Measurements from ENCODE around the gene BMI1.

Gene BMI1

DNA sequence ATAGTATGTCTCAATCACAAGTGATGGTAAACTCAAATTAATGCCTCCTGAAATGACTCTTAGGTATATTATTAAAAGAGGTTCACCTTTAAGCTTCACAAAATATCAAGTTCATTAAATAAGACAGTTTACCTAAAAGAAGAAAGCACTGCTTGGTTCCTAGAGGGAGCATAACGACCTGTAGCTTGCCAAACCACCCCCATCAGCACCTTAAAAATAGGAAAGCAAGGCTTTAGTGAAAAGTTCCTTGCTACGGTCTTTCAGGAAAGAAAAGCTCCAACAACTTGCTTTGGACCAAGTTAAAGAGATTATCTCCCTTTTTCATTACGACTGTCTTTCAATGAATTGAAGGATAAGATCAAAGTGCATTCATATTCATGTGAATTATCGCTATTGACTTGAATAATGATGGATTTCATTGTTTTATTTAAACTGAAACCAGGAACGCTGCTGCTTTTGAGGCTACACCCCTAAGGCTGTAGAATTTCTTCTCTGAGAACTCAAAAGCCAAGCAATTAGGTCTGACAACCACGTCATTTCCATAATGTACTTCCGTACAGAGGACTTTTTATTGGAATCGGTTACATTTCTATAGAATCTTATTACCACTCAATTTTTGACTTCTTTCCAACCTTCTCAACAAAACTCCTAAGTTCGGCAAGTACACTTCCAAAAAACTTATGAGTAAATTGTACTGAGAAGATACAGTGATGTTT, 17.4 kb downstream of the BMI1 start:
- no peak for TF ChIP-seq GLIS3 (CRISPR knock-in tag; IDR thresholded peaks at IDR 0.05)
- no peak for TF ChIP-seq POU6F1 (CRISPR knock-in tag; IDR thresholded peaks at IDR 0.05; ENCODE audit: borderline replicate concordance, low read depth)
- TF ChIP-seq ISL1 (CRISPR knock-in tag; IDR thresholded peaks at IDR 0.05): no peak
- TF ChIP-seq ZFP3 (CRISPR knock-in tag; IDR thresholded peaks at IDR 0.05): no peak
- no peak for TF ChIP-seq SNAI2 (CRISPR knock-in tag; IDR thresholded peaks at IDR 0.05)
- no peak for TF ChIP-seq TSHZ2 (CRISPR knock-in tag; IDR thresholded peaks at IDR 0.05)
- TF ChIP-seq, protein P1, sequence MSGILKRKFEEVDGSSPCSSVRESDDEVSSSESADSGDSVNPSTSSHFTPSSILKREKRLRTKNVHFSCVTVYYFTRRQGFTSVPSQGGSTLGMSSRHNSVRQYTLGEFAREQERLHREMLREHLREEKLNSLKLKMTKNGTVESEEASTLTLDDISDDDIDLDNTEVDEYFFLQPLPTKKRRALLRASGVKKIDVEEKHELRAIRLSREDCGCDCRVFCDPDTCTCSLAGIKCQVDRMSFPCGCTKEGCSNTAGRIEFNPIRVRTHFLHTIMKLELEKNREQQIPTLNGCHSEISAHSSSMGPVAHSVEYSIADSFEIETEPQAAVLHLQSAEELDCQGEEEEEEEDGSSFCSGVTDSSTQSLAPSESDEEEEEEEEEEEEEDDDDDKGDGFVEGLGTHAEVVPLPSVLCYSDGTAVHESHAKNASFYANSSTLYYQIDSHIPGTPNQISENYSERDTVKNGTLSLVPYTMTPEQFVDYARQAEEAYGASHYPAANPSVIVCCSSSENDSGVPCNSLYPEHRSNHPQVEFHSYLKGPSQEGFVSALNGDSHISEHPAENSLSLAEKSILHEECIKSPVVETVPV (CRISPR knock-in tag; IDR thresholded peaks at IDR 0.05): no peak
- TF ChIP-seq ARNTL (CRISPR knock-in tag; IDR thresholded peaks at IDR 0.05; ENCODE audit: borderline replicate concordance, low read depth): no peak
- TF ChIP-seq ZNF70 (CRISPR knock-in tag; IDR thresholded peaks at IDR 0.05): no peak
- TF ChIP-seq ZC3H10 (CRISPR knock-in tag; IDR thresholded peaks at IDR 0.05): no peak
- no peak for TF ChIP-seq ESRRG (CRISPR knock-in tag; IDR thresholded peaks at IDR 0.05)
- TF ChIP-seq PPARA (CRISPR knock-in tag; IDR thresholded peaks at IDR 0.05; ENCODE audit: borderline replicate concordance): no peak
- no peak for TF ChIP-seq BACH2 (CRISPR knock-in tag; IDR thresholded peaks at IDR 0.05; ENCODE audit: borderline replicate concordance)
- TF ChIP-seq TCF4 (CRISPR knock-in tag; IDR thresholded peaks at IDR 0.05; ENCODE audit: borderline replicate concordance): no peak
- no peak for TF ChIP-seq TOX (CRISPR knock-in tag; IDR thresholded peaks at IDR 0.05; ENCODE audit: borderline replicate concordance)
- TF ChIP-seq CREB5 (CRISPR knock-in tag; IDR thresholded peaks at IDR 0.05; ENCODE audit: low read depth): no peak
- ATAC-seq: no peak

- no peak for ATAC-seq
These were observed 18.0 kb downstream of the BMI1 start for GRCh38 chr10:22338931-22339330.

More at GRCh38 chr10:22338931-22339330, 18.0 kb downstream of the BMI1 start:
- no peak for TF ChIP-seq BACH2 (CRISPR knock-in tag; IDR thresholded peaks at IDR 0.05; ENCODE audit: borderline replicate concordance)
- TF ChIP-seq RARB (CRISPR knock-in tag; IDR thresholded peaks at IDR 0.05): no peak
- TF ChIP-seq PPARA (CRISPR knock-in tag; IDR thresholded peaks at IDR 0.05; ENCODE audit: borderline replicate concordance): no peak
- no peak for TF ChIP-seq POU6F1 (CRISPR knock-in tag; IDR thresholded peaks at IDR 0.05; ENCODE audit: borderline replicate concordance, low read depth)
- no peak for TF ChIP-seq ARNTL (CRISPR knock-in tag; IDR thresholded peaks at IDR 0.05; ENCODE audit: borderline replicate concordance, low read depth)
- TF ChIP-seq GLIS3 (CRISPR knock-in tag; IDR thresholded peaks at IDR 0.05): no peak
- TF ChIP-seq SNAI2 (CRISPR knock-in tag; IDR thresholded peaks at IDR 0.05): no peak
- TF ChIP-seq, protein P2, sequence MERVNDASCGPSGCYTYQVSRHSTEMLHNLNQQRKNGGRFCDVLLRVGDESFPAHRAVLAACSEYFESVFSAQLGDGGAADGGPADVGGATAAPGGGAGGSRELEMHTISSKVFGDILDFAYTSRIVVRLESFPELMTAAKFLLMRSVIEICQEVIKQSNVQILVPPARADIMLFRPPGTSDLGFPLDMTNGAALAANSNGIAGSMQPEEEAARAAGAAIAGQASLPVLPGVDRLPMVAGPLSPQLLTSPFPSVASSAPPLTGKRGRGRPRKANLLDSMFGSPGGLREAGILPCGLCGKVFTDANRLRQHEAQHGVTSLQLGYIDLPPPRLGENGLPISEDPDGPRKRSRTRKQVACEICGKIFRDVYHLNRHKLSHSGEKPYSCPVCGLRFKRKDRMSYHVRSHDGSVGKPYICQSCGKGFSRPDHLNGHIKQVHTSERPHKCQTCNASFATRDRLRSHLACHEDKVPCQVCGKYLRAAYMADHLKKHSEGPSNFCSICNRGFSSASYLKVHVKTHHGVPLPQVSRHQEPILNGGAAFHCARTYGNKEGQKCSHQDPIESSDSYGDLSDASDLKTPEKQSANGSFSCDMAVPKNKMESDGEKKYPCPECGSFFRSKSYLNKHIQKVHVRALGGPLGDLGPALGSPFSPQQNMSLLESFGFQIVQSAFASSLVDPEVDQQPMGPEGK (CRISPR knock-in tag; IDR thresholded peaks at IDR 0.05; ENCODE audit: borderline replicate concordance): no peak
- TF ChIP-seq TCF4 (CRISPR knock-in tag; IDR thresholded peaks at IDR 0.05; ENCODE audit: borderline replicate concordance): no peak
- TF ChIP-seq ISL1 (CRISPR knock-in tag; IDR thresholded peaks at IDR 0.05): no peak
- TF ChIP-seq ZC3H10 (CRISPR knock-in tag; IDR thresholded peaks at IDR 0.05): no peak
- TF ChIP-seq, protein P1 (CRISPR knock-in tag; IDR thresholded peaks at IDR 0.05): no peak
- no peak for TF ChIP-seq ESRRG (CRISPR knock-in tag; IDR thresholded peaks at IDR 0.05)
- TF ChIP-seq ZFP3 (CRISPR knock-in tag; IDR thresholded peaks at IDR 0.05): no peak
- no peak for TF ChIP-seq CSDC2 (CRISPR knock-in tag; IDR thresholded peaks at IDR 0.05)
- no peak for TF ChIP-seq ZFP30 (CRISPR knock-in tag; IDR thresholded peaks at IDR 0.05)
- TF ChIP-seq TOX (CRISPR knock-in tag; IDR thresholded peaks at IDR 0.05; ENCODE audit: borderline replicate concordance): no peak
- TF ChIP-seq ZNF70 (CRISPR knock-in tag; IDR thresholded peaks at IDR 0.05): no peak
- no peak for TF ChIP-seq OSR1 (CRISPR knock-in tag; IDR thresholded peaks at IDR 0.05)
